Ovary (tissue), 9 donors: Measurements from ENCODE around the gene VENTX. TPM values are rescaled to one million over a fixed set of nuclear protein-coding genes. Genes with fewer than 3 reads are reported as not detected.

Experiments used
- DNase-seq, 5 donors: peaks; one replicate each; pipeline ENCODE4 v3.0.0-alpha.2; 2019 to 2020
- H3K27ac ChIP-seq, 2 donors: fragments of 200-600 bp; one replicate each; pipeline versions ENCODE4 v1.5.1 to v1.8.0; 2019 to 2022
- H3K27me3 ChIP-seq: fragments of 200-600 bp; one replicate; pipeline ENCODE4 v1.8.0; 2022
- H3K36me3 ChIP-seq: fragments of 200-600 bp; sonication (generic); one replicate; pipeline ENCODE4 v1.5.1; 2019
- H3K4me1 ChIP-seq: one replicate; pipeline ENCODE4 v1.8.1; 2013; ENCODE audit warnings: mild to moderate bottlenecking, moderate library complexity; ENCODE audit not compliant: insufficient read depth
- H3K4me3 ChIP-seq: fragments of 200-600 bp; sonication (generic); one replicate; pipeline ENCODE4 v1.5.1; 2017
- H3K9me3 ChIP-seq, 2 donors: fragments of 200-600 bp in 1 of 2; sonication (generic) in 1 of 2; one replicate each; pipeline versions ENCODE4 v1.5.1 to v1.8.1; 2013 to 2019; ENCODE audit warnings: mild to moderate bottlenecking in 1 of 2, moderate library complexity in 1 of 2
- EP300 ChIP-seq: sonication (generic); formaldehyde crosslinking; IDR thresholded peaks from one replicate; pipeline ENCODE4 v1.6.1; 2017; ENCODE audit warnings: antibody characterized with exemption
- POLR2A ChIP-seq: fragments of 450-650 bp; IDR thresholded peaks from one replicate; pipeline ENCODE4 v1.6.1; 2017; ENCODE audit warnings: antibody characterized with exemption, mild to moderate bottlenecking, moderate library complexity
- WGBS, 3 donors: extraction: QIAGEN DNeasy Blood & Tissue Kit in 1 of 3; methylation state at CpG; one replicate each; pipeline versions ENCODE4 v1.1.5 to v1.1.7; 2013 to 2017; 5-methylcytosine and 5-hydroxymethylcytosine counted together
- intact Hi-C, 4 donors: fragments of 100-400 bp; cut with DNase I; formaldehyde crosslinking; loops; one replicate each; pipeline versions ENCODE4 v1.11.0 to v1.15.1; 2022 to 2023
- polyA plus RNA-seq, 2 donors: library from polyadenylated mRNA; stranded (reverse); fragments of 200-250 nt in 1 of 2; fragments of 350-450 nt in 1 of 2; fragmentation: Illumina TruSeq in 1 of 2; extraction: RNeasy Lipid Tissue Mini Kit (QIAGEN cat#74804) in 1 of 2; gene quantifications; one replicate each; pipeline ENCODE4 v1.2.3, GENCODE V29; 2013 to 2014
- total RNA-seq, 7 donors: library from RNA; depleted of rRNA in 2 of 7; stranded (reverse); fragments of >200 nt in 2 of 7; fragmentation: NEBNext Ultra II Directional in 3 of 7; extraction: Animal tissue kit (Norgen Biotek cat#: 25700) in 3 of 7; gene quantifications; one replicate each; pipeline versions ENCODE4 v1.1.0 to v1.2.4, GENCODE V29; 2016 to 2023
- TF ChIP-seq, protein P1 (sequence below), 3 donors: fragments of 450-650 bp in 2 of 3; fragments of 200-600 bp in 1 of 3; IDR thresholded peaks; one replicate each; pipeline versions ENCODE4 v1.5.1 to v1.8.0; 2016 to 2022; ENCODE audit warnings: antibody characterized with exemption in 3 of 3, mild to moderate bottlenecking in 1 of 3
- donor health status: DM: no; HTN: no; CAD: no; lungs with moderate emphysema.
- donor health status: DM: no; HTN: no; CAD: no.
- donor health status: Bipolar disorder and iron deficiency.
- donor health status: DM: yes; HTN: yes; CAD: no.
- donor health status: DM: no; HTN: no; CAD: no.
- donor health status: DM: yes; HTN: yes; CAD: no.

The VENTX gene
- total and polyA plus RNA-seq, 9 donors, result 0.23 to 2.2 (median 0.83) TPM

DNA sequence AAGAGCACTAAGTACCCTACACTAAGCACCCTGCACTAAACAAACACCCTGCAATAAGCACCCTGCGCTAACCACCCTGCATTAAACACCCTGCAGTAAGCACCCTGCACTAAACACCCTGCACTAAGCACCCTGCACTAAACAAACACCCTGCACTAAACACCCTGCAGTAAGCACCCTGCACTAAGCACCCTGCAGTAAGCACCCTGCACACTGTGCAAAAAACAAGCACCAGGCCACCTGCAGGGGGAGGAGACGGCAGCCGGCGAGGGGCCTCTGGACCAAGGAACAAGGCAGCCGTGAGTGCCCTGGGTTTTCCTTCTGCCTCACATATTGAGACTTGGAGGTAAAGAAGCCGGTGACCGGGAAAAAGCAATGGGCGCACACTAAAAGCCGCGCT lies 47.4 kb upstream of the VENTX start:
- no peak overlapping the region for H3K4me3 ChIP-seq
- no peak for DNase-seq
- intact Hi-C loops, result no loop called here
- no peaks in the 10 kb centered on the region for H3K36me3 ChIP-seq
- H3K27me3 ChIP-seq, result no peaks in the 10 kb centered on the region
- WGBS, 3 donors, result 95 to 98% (median 97%) methylated on average over 10 of the region's 10 CpGs
- no peaks in the 10 kb centered on the region for H3K9me3 ChIP-seq
- no peak overlapping the region for H3K27ac ChIP-seq
- TF ChIP-seq, protein P1, sequence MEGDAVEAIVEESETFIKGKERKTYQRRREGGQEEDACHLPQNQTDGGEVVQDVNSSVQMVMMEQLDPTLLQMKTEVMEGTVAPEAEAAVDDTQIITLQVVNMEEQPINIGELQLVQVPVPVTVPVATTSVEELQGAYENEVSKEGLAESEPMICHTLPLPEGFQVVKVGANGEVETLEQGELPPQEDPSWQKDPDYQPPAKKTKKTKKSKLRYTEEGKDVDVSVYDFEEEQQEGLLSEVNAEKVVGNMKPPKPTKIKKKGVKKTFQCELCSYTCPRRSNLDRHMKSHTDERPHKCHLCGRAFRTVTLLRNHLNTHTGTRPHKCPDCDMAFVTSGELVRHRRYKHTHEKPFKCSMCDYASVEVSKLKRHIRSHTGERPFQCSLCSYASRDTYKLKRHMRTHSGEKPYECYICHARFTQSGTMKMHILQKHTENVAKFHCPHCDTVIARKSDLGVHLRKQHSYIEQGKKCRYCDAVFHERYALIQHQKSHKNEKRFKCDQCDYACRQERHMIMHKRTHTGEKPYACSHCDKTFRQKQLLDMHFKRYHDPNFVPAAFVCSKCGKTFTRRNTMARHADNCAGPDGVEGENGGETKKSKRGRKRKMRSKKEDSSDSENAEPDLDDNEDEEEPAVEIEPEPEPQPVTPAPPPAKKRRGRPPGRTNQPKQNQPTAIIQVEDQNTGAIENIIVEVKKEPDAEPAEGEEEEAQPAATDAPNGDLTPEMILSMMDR (IDR thresholded peaks at IDR 0.05), result no peak
- no peak for TF ChIP-seq POLR2A
- TF ChIP-seq EP300, result no peak
- no peaks in the 10 kb centered on the region for H3K4me1 ChIP-seq

DNA sequence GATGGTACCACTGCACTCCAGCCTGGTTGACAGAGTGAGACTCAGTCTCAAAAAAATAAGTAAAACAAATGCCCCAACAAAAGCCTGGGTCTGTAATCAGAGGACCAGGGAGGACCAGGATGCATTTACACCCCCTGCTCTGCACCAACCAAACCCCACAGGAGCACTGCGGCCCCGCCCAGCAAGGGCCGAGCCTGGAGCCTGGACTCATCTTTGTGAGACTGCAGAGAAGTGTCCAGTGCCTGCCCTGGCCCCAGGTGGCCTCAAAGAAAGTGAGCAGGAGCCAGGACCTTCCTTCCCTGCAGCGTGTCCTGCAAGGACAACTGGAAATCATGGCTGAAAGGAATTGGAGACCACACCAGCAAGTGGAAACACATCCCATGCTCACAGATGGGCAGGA lies 46.0 kb upstream of the VENTX start:
- Histone ChIP-seq H3K27ac (no peak overlapping the region), H3K36me3 (no peaks in the 10 kb centered on the region), H3K9me3 (no peaks in the 10 kb centered on the region), H3K4me1 (no peaks in the 10 kb centered on the region), H3K4me3 (no peak overlapping the region), H3K27me3 (no peaks in the 10 kb centered on the region)
- TF ChIP-seq, protein P1 (IDR thresholded peaks at IDR 0.05), result no peak
- no peak for TF ChIP-seq POLR2A
- no peak for TF ChIP-seq EP300
- DNase-seq, result no peak
- WGBS, 3 donors, result 96 to 98% (median 97%) methylated on average over 4 of the region's 4 CpGs
- intact Hi-C loops, result no loop called here

DNA sequence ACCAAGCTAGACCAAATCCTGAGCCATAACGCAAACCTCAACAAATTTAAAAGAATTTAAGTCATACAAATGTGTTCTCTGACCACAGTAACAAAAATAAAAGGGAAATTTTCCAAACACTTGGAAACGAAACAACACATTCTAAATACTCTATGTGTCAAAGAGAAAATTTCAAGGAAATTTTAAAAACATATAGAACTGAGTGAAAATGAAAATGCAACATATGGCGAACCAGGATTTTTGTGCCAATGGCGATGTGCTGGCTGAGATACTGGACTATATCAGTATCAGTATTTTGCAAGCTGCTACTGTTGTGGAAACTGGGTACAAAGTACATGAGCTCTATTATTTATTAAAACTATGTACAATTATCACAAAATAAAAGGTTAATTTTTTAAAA lies 43.5 kb upstream of the VENTX start:
- WGBS, 3 donors, result 63 to 78% (median 70%) methylated on average over 4 of the region's 4 CpGs
- no peak for DNase-seq
- Histone ChIP-seq H3K4me3 (no peak overlapping the region), H3K36me3 (no peaks in the 10 kb centered on the region), H3K4me1 (no peaks in the 10 kb centered on the region), H3K27me3 (no peaks in the 10 kb centered on the region), H3K27ac (no peak overlapping the region), H3K9me3 (no peaks in the 10 kb centered on the region)
- intact Hi-C loops, result no loop called here
- TF ChIP-seq, protein P1 (IDR thresholded peaks at IDR 0.05), result no peak
- TF ChIP-seq EP300 (no peak), POLR2A (no peak)

DNA sequence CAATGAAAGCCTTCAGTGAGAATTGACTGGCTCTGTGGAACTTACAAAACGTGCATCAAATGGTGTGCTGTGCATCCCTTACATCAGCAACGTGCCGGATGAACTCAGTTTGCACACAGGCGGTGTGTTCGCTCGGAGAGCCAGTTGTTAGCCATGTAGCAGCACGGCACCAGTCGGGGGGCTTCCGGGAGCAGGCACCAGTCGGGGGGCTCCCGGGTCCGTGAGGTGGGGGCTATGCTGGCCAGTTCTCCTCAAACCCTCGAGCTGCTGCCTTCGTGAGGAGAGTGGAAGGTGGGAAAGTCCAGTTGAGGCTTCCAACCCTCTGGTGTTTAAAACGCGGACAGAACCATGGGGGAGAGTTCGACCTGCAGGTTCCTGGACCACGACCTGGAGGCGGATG lies 42.6 kb upstream of the VENTX start:
- peak in 1 of 5 donors; percentile 20 for DNase-seq
- Histone ChIP-seq H3K27me3 (no peaks in the 10 kb centered on the region), H3K4me3 (no peak overlapping the region), H3K27ac (no peak overlapping the region), H3K9me3 (no peaks in the 10 kb centered on the region), H3K4me1 (no peaks in the 10 kb centered on the region), H3K36me3 (no peaks in the 10 kb centered on the region)
- WGBS, 3 donors, result 79 to 87% (median 84%) methylated on average over 16 to 19 of the region's 19 CpGs
- intact Hi-C loops, result no loop called here
- TF ChIP-seq, protein P1 (IDR thresholded peaks at IDR 0.05), result no peak
- no peak for TF ChIP-seq POLR2A

DNA sequence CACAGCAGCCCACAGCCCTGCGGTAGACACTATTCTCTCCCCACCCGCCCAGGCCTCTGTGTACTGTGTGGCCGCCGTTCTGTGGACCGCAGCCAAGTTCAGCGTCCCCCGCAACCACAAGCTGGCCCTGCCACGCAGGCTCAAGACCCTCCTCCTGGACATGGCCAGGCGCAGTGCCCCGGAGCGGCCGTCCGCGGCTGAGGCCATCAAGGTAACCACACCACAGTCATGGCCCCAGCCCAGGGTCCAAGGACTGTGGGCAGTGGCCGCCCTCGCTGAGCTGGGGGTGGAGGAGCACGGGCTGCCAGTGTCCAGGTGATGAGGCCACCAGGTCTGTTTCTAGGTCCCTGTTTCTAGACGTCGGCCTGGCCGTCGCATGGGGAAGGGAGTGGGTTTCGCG lies 42.0 kb upstream of the VENTX start:
- Histone ChIP-seq H3K36me3 (no peaks in the 10 kb centered on the region), H3K4me3 (no peak overlapping the region), H3K4me1 (no peaks in the 10 kb centered on the region), H3K27ac (no peak overlapping the region), H3K27me3 (no peaks in the 10 kb centered on the region), H3K9me3 (no peaks in the 10 kb centered on the region)
- WGBS, 3 donors, result 69 to 84% (median 83%) methylated on average over 13 to 23 of the region's 23 CpGs
- peak in 2 of 5 donors; percentile 28 to 33 for DNase-seq
- intact Hi-C loops, result no loop called here
- TF ChIP-seq EP300, result no peak
- TF ChIP-seq, protein P1 (IDR thresholded peaks at IDR 0.05), result no peak
- TF ChIP-seq POLR2A, result no peak
